ENCODE measurements around the gene RAB3GAP1.

- TF ChIP-seq GLIS3 (CRISPR knock-in tag; IDR thresholded peaks at IDR 0.05): no peak
- TF ChIP-seq ZNF565 (CRISPR knock-in tag; conservative IDR thresholded peaks at IDR 0.05; ENCODE audit: low read depth): no peak
- no peak for TF ChIP-seq CSDC2 (CRISPR knock-in tag; IDR thresholded peaks at IDR 0.05)
- TF ChIP-seq PATZ1 (CRISPR knock-in tag; IDR thresholded peaks at IDR 0.05; ENCODE audit: borderline replicate concordance): no peak
- no peak for TF ChIP-seq TSHZ2 (CRISPR knock-in tag; IDR thresholded peaks at IDR 0.05)
Observed at GRCh38 chr2:135037831-135038230, 14.3 kb upstream of the RAB3GAP1 start.
